Endometrium (tissue), 2 donors: ENCODE data around the gene MYH10.

Experiments used
- FAIRE-seq: peaks from 2 replicates; lab custom pipeline; 2012; peaks lifted over from hg19 to GRCh38; lab: Jason Lieb, UNC
- donor health status: control.
- donor health status: control.

The MYH10 gene

DNA sequence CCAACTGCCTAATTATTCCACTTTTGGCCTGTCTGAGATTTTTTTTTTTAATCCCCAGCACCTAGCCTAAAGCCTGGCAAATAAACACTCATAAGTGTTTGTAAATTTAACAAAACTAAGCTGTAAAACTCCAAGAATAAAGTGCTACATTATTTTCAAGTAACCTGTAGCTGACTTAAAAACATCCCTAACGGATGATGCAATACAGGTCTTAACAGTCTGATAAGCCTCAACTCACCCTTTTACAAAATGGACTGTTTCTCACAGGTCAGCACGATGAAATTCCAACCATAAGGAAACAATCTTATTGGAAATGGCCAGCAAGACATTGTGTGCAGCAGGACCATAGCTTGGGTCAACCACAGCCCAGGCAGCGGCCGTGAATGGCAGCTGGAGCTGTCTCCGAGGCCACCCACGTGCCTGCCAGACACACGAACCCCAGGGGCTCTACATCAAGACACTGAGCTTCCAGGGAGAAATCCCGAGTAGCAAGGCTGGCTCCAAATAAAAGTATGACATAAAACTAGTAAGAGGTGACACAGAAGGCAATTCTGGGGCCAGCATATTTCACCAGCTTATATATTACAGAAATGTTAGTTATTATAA lies 135.9 kb downstream of the MYH10 start:
- no peak for FAIRE-seq

GRCh38 chr17:8494021-8494420 lies 136.5 kb downstream of the MYH10 start:
- FAIRE-seq: no peak

- no peak for FAIRE-seq
Measured at GRCh38 chr17:8492121-8492520, 138.4 kb downstream of the MYH10 start.

DNA sequence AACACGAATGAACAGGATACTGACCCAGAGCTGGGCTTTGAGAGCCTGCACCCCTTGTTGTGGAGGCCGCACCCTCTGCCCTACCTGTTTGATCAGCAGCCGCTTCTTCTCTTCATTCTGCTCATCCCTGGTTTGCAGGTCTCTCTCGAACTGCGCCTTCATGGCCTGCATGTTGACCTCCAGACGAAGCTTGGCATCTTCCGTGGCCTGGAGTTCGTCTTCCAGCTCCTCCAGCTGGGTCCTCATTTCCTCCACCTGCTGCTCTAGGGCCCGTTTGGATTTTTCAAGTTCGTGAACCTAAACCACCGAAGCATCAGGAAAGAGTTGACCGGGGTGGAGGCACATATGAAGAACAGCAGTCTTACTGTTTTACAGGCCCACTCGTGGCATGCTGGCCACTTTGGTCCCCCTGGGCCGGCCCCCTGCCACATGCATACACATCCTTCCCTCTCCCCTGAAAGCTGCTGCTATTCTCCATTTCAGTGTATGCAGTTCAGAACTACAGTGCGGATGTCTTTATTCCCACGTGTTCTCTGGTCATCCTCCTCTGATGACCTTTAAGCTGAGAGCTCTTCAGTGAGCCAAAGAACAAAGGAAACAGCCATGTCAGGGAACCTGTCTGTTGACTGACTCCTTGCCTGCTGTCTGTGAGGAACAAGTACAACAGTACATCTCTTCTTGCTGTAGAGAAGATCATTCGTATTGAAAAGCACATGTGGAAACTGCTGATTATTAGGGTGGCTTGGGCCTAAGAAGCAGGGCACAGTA lies 140.1 kb downstream of the MYH10 start:
- FAIRE-seq: no peak

- FAIRE-seq: no peak
Measured at GRCh38 chr17:8489841-8490240, 140.7 kb downstream of the MYH10 start.

GRCh38 chr17:8488901-8489300 lies 141.6 kb downstream of the MYH10 start:
- no peak for FAIRE-seq

DNA sequence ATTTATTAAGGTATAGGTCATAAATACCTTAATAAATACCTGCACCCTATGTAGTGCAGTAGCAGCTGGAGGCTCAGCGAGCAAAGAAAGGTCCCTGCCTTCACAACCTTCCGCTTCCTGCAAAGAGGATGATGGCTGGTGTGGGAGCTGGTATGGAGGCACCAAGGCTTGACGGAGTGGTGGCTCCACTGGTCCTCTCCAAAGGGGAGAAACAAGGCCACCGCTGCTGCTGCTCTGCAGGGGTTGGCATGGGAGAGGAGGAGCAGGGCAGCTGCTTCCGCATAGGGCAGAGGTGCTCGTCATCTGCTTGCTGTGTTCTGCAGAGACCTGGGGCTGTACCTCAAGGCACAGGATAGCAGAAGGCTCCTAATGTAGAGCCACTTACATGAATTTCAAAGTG lies 142.0 kb downstream of the MYH10 start:
- no peak for FAIRE-seq

GRCh38 chr17:8487743-8488142 lies 142.8 kb downstream of the MYH10 start:
- FAIRE-seq: no peak

DNA sequence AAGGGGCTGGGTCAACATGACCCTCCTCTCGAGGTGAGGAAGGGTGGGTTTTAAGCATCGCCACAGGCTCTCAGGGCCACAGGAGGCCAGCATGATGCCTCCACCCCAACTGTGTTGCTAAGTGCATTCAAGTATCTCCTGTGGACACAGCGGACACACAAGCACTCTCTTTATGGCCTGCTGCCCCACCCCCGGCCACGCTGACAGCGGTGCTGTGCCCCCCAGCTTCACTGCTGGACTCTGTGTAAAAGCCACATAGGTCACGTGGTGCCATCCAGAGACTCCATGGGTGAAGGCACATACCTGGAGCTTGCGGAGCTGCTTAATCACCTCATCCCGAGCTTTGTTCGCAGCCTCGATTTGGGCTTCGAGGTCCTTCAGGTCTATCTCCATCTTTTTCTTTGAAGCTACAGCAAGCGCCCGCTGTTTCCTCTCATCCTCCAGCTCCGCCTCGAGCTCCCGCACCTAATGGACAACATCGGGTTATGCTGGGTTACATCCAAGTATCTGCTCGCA lies 143.3 kb downstream of the MYH10 start:
- no peak for FAIRE-seq

GRCh38 chr17:8485491-8485890 lies 145.0 kb downstream of the MYH10 start:
- no peak for FAIRE-seq

- no peak for FAIRE-seq
Measured at GRCh38 chr17:8484465-8484864, 146.1 kb downstream of the MYH10 start.

- FAIRE-seq: no peak
Measured at GRCh38 chr17:8482546-8482945, 148.0 kb downstream of the MYH10 start.

GRCh38 chr17:8481703-8482102 lies 148.8 kb downstream of the MYH10 start:
- FAIRE-seq: no peak

DNA sequence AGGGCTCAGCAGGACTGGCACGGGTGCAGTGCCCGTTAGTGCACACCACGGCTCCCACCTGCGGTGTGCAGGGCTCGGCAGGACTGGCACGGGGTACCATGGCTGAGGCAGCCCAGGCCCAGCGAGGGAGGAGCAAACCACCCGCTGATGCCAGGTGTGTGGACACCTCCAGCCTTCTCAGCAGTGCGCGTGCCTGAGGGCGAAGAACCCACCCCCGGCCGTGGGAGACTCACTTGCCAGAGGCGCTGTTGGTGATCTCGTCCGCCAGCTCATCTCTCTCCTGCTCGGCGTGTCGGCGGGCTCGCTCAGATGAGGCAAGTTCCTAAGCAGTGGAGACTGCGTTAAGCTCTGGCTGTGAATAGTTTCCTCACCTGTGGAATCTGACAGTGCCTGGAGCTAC lies 149.4 kb downstream of the MYH10 start:
- no peak for FAIRE-seq

DNA sequence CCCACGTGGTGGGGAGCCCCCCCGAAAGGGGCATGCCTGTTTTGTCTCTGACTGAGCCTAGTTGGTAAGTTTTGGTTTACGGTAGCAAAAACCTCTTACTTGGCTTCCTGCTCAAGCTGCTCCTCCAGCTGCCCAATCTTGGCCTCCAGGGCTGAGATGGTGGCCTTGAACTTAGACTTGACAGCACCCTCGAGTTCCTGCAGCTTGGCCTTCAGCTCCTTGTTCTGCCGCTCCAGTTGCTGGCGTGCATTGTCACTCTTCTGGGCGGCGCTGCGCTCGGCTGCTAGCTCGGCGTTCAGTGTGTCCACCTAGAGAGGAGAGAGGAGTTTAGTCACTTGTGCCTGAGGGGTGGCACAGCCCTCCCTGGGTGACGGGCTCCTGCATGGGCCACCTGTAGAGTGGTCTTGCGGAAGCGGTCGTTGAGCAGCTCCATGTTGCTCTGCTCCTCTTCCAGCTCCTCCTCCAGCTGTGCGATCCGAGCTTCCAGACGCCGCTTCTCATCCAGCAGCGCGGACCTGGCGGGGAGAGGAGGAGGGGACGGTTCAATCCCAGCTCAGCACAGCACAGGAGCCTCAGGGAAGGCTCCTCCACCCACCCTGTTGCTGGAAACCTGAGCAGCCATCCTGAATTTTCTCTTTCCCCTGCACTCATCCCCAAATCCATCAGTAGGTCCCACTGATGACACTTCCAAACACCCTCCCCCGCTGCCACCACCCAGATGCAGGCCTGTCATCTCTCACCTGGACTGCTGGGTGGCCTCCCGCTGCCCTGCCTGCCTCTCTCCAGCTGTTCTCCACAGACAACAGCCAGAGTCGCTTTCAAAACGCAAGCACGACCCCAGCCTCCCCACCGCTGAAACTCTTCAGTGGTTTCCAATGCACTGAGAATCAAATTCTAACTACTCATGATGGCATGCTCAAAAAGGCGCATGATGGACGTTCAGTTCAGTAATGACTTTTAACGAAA lies 150.2 kb downstream of the MYH10 start:
- FAIRE-seq: no peak

DNA sequence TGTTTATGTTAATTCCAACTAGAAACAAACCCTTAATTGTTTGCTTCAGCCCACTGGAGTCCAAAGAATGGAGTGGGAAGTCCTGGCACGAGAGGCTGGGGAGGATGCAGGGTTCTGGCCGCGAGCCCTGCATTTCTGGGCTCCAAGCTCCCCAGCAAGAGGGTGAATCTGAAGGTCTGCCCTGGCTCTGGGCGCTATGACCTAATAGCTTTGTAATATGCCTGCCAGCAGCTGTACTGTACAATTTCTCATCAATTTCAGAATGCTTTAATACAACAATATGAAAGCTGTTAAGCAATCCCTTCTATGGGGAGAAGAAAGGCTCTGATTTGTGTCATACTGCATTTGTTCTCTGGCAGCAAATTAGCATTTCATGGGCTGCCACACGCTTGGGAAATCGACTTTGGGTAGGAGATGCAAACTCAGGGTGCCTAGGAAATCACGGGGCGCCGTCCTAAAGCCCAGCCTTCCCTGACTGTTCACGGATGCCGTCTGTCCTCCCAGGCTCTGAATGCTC lies 151.0 kb downstream of the MYH10 start:
- no peak for FAIRE-seq

GRCh38 chr17:8477715-8478441 lies 152.6 kb downstream of the MYH10 start:
- no peak for FAIRE-seq

DNA sequence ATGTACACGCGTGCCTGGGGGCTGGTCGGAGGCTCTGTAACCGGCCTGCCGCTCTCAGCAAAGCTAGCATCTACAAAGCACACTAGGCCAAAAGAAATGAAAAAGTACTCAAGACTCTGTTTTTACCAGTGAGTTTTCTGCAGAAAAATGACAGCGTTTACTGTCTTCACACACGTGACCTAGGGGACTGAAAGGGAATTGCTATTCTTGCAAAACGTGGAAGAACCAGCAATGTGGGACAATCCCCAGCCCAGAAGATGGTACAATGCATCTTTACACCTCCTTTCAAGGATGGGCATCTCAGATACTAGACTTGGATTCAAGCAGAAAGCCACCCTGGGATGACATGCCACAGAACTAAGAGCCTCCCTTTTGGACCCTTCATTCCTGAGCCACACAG lies 153.4 kb downstream of the MYH10 start:
- no peak for FAIRE-seq

DNA sequence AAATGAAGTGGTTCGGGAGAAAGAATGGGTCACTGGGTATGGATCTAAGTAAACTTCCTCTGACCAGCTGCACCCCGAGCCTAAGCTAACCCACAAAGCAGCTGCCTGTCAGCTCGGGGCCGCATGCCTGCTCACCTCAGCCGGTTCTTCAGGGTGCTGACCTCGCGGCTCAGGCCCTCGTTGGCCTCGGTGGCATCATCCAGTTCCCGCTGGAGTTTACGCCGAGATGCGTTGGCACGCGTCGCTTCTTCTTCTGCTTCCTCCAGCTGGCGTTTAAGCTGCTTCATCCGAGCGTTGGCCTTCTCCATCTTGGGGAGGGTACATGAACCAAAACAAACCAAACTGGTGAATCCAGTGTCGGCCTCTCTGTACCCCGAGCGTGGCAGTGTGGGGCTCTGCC lies 153.8 kb downstream of the MYH10 start:
- FAIRE-seq: no peak

GRCh38 chr17:8475781-8476180 lies 154.7 kb downstream of the MYH10 start:
- FAIRE-seq: no peak

DNA sequence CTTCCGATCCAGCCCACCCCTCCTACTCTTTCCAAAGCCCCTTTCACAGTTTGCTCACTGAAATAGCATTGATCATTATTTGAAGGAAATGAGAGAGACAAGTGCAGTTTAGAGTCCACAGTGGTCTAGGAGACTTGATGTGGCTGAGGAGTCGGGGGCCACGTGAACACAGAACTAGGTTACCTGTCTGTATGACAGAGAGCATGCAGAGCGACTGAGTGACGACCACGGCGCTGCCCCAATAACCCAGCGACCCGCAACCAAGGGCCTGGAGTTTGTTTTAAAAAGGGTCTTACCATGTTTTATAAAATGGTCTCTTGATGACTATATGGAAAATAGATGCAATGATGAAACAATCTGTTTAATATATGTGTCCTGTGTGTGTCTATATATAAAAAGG lies 155.3 kb downstream of the MYH10 start:
- no peak for FAIRE-seq

- FAIRE-seq: no peak
Measured at GRCh38 chr17:8474826-8475225, 155.7 kb downstream of the MYH10 start.
